PC-3 (cell line): Measurements from ENCODE around the gene MFN1.

Source experiments
- EZH2phosphoT487 ChIP-seq: fragments of 300-600 bp; sonication (generic); IDR thresholded peaks from 2 replicates; pipeline ENCODE4 v1.6.1; 2018; ENCODE audit warnings: mild to moderate bottlenecking, antibody characterized with exemption, low read length, borderline replicate concordance
- TF ChIP-seq, protein P1 (sequence below): fragments of 300-600 bp; sonication (generic); conservative IDR thresholded peaks from 2 replicates; pipeline ENCODE4 v1.5.1; 2017; ENCODE audit warnings: antibody characterized with exemption, low read depth, mild to moderate bottlenecking, low read length

DNA sequence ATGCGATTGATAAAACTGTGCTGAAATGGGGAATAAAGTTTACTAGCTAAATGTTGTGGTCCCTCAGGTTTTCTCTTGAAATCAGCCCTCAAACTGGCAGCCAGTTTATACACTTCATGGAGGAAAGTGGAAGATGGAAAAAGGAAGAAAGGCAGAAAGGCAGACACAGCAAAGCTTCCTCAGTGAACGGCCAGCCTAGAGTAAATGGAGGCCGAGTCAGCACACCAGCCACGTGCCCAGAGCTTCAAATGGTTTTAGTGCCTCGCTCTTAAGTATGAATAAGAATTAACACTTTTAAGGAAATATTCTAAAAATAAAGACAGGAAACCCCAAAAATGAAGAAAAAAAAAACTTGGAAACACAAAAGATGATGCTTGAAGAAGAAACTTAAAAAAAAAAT lies 55.5 kb downstream of the MFN1 start:
- TF ChIP-seq, protein P1, sequence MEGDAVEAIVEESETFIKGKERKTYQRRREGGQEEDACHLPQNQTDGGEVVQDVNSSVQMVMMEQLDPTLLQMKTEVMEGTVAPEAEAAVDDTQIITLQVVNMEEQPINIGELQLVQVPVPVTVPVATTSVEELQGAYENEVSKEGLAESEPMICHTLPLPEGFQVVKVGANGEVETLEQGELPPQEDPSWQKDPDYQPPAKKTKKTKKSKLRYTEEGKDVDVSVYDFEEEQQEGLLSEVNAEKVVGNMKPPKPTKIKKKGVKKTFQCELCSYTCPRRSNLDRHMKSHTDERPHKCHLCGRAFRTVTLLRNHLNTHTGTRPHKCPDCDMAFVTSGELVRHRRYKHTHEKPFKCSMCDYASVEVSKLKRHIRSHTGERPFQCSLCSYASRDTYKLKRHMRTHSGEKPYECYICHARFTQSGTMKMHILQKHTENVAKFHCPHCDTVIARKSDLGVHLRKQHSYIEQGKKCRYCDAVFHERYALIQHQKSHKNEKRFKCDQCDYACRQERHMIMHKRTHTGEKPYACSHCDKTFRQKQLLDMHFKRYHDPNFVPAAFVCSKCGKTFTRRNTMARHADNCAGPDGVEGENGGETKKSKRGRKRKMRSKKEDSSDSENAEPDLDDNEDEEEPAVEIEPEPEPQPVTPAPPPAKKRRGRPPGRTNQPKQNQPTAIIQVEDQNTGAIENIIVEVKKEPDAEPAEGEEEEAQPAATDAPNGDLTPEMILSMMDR: no peak
- TF ChIP-seq EZH2phosphoT487: no peak
